ENCODE results near the gene IFNG-AS1.

- TF ChIP-seq CTCF (IDR thresholded peaks at IDR 0.05) (no peak), POLR2AphosphoS5 (IDR thresholded peaks at IDR 0.05) (no peak), POLR2A (IDR thresholded peaks at IDR 0.05) (no peak)
These were observed 1.9 kb downstream of the IFNG-AS1 start for GRCh38 chr12:67991158-67991557.
